Endothelial cell (in vitro differentiated cells): Measurements from ENCODE around the gene AK8. TPM values are rescaled to one million over a fixed set of nuclear protein-coding genes. Genes with fewer than 3 reads are reported as not detected.

ENCODE experiments used
- DNase-seq: peaks from one replicate; pipeline ENCODE4 v3.0.0; 2021; ENCODE audit warnings: low spot score
- H3K27ac Mint-ChIP-seq: one replicate; pipeline ENCODE4 v1.8.0; 2021; ENCODE audit warnings: mixed read lengths, inconsistent platforms; ENCODE audit not compliant: unreplicated experiment
- H3K27me3 Mint-ChIP-seq: one replicate; pipeline ENCODE4 v1.8.0; 2021; ENCODE audit warnings: mild to moderate bottlenecking, moderate library complexity, mixed read lengths, inconsistent platforms; ENCODE audit not compliant: unreplicated experiment
- H3K36me3 Mint-ChIP-seq: one replicate; pipeline ENCODE4 v1.8.0; 2021; ENCODE audit warnings: mild to moderate bottlenecking, low read depth, mixed read lengths, inconsistent platforms; ENCODE audit not compliant: unreplicated experiment
- H3K4me1 Mint-ChIP-seq: one replicate; pipeline ENCODE4 v1.8.0; 2021; ENCODE audit warnings: mild to moderate bottlenecking, mixed read lengths, inconsistent platforms; ENCODE audit not compliant: unreplicated experiment
- H3K4me3 Mint-ChIP-seq: one replicate; pipeline ENCODE4 v1.8.0; 2021; ENCODE audit warnings: mild to moderate bottlenecking, mixed read lengths, inconsistent platforms; ENCODE audit not compliant: unreplicated experiment
- H3K9me3 Mint-ChIP-seq: one replicate; pipeline ENCODE4 v1.8.0; 2021; ENCODE audit warnings: mixed read lengths, inconsistent platforms; ENCODE audit not compliant: unreplicated experiment
- total RNA-seq: library from RNA; stranded (reverse); fragmentation: NEBNext Ultra II Directional; extraction: Animal tissue kit (Norgen Biotek cat#: 25700); gene quantifications from one replicate; pipeline ENCODE4 v1.2.1, GENCODE V29; 2021; ENCODE audit not compliant: unreplicated experiment
- TF ChIP-seq, protein P1 (sequence below): fragments of 200-600 bp; sonication (generic); IDR thresholded peaks from one replicate; pipeline ENCODE4 v1.5.0; 2021; ENCODE audit warnings: antibody characterized with exemption; ENCODE audit not compliant: unreplicated experiment

The AK8 gene
- total RNA-seq, 1 donor from 2014 or later: 2.0 TPM

DNA sequence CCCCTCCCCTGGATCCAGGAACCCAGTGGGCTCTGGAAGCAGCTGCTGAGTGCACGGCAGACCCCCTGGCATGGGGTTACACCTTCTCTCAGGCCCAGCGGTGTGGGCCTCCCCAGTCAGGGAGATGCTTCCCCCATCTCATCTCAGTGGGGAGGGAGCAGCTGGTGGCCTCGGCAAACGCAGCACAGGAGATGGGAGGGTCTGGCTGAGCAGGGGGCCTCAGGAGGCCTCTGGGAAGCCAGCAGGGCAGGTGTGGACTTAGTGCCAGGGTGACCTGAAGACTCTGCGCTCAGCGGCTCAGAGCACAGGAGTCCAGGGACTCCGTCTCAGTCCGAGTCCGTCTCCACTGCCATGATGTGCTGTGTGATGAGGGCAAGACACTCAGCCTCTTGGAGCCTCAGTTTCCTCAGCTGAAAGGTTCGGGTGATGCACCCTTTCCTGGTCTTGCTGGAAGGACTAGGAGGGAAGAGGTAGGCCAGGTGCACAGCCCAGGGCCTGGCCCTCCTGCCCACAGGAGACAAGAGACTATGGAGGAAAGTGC is 107.2 kb downstream of the AK8 start:
- Mint-ChIP-seq H3K36me3 (peaks cover 7% of the 10 kb centered on the region), H3K4me3 (no peak overlapping the region), H3K27me3 (peaks cover 8% of the 10 kb centered on the region)

DNA sequence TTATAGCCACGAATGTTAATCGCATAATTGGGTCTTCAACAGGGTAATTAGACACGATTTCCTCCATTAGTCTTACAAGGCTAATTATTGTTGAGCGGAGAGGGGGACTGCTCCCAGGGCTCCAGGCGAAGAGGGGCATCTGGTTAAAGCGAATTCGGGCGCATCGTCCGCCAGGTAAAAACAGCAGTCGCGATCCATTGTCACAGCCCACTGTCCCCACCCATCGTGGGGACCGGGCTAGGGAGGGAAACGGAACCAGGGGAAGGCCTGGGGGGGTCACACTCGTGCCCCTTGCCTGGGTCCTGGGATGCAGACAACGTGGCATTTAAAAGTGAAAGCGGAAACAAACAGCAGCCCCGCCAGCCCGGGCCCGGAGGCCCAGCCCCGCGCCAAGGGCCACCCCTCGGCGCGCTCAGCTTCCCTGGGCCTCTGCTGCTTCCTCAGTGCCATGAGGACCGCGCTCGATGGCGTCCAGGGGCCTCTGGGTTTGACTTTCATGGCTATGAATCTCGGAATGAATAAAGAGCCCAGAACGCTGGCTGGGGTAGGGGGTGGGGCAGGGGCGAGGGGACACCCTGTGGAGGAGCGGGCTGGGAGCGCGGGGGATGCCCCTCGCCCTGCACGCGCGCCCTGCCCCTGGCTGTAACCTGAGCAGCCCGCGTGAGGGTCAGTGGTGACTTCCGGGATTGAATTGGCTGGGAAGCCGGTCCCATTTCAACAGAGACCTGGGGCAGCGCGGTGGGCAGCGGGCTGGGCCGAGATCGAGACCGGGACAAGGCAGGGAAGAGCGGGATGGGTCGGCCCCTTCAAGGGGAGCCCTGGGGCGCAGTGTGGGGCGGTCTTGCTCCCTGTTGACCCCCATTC is 107.9 kb downstream of the AK8 start:
- peak; percentile 52 for DNase-seq
- TF ChIP-seq, protein P1, sequence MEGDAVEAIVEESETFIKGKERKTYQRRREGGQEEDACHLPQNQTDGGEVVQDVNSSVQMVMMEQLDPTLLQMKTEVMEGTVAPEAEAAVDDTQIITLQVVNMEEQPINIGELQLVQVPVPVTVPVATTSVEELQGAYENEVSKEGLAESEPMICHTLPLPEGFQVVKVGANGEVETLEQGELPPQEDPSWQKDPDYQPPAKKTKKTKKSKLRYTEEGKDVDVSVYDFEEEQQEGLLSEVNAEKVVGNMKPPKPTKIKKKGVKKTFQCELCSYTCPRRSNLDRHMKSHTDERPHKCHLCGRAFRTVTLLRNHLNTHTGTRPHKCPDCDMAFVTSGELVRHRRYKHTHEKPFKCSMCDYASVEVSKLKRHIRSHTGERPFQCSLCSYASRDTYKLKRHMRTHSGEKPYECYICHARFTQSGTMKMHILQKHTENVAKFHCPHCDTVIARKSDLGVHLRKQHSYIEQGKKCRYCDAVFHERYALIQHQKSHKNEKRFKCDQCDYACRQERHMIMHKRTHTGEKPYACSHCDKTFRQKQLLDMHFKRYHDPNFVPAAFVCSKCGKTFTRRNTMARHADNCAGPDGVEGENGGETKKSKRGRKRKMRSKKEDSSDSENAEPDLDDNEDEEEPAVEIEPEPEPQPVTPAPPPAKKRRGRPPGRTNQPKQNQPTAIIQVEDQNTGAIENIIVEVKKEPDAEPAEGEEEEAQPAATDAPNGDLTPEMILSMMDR: no peak
- peaks cover 8% of the 10 kb centered on the region for H3K27me3 Mint-ChIP-seq
- H3K27ac Mint-ChIP-seq: peak overlapping the region; percentile 82
- H3K4me1 Mint-ChIP-seq: peaks cover 14% of the 10 kb centered on the region
- peaks cover 7% of the 10 kb centered on the region for H3K36me3 Mint-ChIP-seq
- peaks cover 4% of the 10 kb centered on the region for H3K9me3 Mint-ChIP-seq
- H3K4me3 Mint-ChIP-seq: peak overlapping the region; percentile 94

More for the DNA sequence above, 107.2 kb downstream of the AK8 start:
- Mint-ChIP-seq H3K4me1 (peaks cover 14% of the 10 kb centered on the region), H3K27ac (no peak overlapping the region), H3K9me3 (peaks cover 4% of the 10 kb centered on the region)
- DNase-seq: no peak
- TF ChIP-seq, protein P1: no peak

DNA sequence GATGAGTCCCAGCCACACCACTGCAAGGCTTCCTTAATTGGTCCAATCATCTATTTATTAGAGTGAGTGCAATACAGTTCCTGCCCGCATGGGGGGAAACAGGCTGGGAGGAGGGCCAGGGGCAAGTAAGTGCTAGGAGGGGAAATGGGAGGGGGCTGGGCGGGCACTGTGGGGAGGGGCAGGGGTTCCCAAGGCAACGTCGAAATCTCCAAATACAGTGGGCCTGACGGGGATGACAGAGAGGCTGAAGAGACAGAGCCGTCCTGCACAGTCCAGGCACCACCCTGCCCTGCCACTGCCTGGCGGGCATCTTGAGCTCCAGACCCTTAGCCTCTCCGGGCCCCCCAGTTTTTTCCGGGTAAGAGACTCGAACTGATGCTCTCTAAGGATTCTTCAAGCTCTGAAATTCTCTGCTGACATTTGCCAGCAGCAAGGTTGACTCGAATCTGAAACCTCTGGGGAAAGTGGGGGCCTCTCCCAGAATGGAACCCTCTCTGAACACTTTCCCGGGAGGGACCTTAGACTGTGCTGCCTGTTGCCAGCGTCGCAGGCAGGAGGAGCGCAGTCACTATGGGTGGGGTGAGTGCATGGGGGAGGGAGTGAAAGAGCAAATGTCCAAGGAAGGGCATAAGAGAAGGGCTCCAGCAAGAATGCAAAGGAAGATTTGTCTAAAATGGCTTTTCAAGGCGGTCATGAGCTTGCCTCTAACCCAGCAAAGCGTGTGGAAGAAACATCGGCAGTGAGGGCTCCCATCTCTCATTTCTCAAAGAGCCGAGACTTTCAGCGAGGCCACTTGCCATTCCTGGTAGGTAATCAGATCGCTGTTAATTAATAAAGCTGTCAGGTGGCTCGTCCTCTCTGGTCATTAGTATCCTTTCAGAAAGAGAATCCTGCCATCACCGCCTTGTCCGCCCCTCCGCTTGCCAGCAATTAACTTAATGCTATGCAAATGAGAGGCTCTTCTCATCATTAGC is 108.9 kb downstream of the AK8 start:
- Mint-ChIP-seq H3K9me3 (peaks cover 4% of the 10 kb centered on the region), H3K27me3 (peaks cover 5% of the 10 kb centered on the region), H3K4me1 (peaks cover 8% of the 10 kb centered on the region), H3K27ac (peak overlapping the region; percentile 92), H3K36me3 (peaks cover 10% of the 10 kb centered on the region), H3K4me3 (peak overlapping the region; percentile 94)
- DNase-seq: peak; percentile 74
- TF ChIP-seq, protein P1: peak; percentile 82

DNA sequence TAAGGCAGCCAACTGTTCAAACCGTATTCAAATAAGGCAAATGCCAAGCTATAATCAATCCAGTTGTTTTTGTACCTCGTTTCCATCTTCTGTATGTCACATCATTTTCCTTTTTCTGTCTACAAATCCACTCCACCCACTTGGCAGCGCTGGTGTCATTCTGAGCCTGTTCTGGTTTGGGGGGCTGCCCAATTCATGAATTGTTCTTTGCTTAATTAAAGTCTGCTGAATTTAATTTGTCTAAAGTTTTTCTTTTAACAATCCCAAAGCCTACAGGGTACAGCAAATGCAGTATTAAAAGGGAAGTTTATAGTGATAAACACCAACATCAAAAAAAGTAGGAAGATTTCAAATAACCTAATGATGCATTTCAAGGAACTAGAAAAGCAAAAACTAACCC is 114.5 kb downstream of the AK8 start:
- no peak for DNase-seq
- H3K9me3 Mint-ChIP-seq: no peaks in the 10 kb centered on the region
- H3K4me1 Mint-ChIP-seq: no peaks in the 10 kb centered on the region
- H3K27me3 Mint-ChIP-seq: no peaks in the 10 kb centered on the region
- peaks cover 4% of the 10 kb centered on the region for H3K36me3 Mint-ChIP-seq
- H3K27ac Mint-ChIP-seq: no peak overlapping the region
- TF ChIP-seq, protein P1: no peak
- H3K4me3 Mint-ChIP-seq: no peak overlapping the region
